ENCODE results near the gene NFIX. TPM values are rescaled to one million over a fixed set of nuclear protein-coding genes. Genes with fewer than 3 reads are reported as not detected.
"Not testable (repeated sequence)": the region's sequence is repeated elsewhere in the genome, so short reads cannot be mapped to it uniquely, and the experiment has no call there.

The NFIX gene
- total RNA-seq, 1 donor from 2014 or later, result 2.6 TPM

- no peak for ATAC-seq (ENCODE audit: low read depth)
- intact Hi-C loops (cut with micrococcal nuclease), result no loop called here
- Mint-ChIP-seq H3K27ac (peak overlapping the region; percentile 82), H3K4me3 (peak overlapping the region; percentile 86), H3K4me1 (peaks cover 47% of the 10 kb centered on the region), H3K27me3 (no peaks in the 10 kb centered on the region), H3K36me3 (ENCODE audit: low read depth) (peaks cover 89% of the 10 kb centered on the region), H3K9me3 (no peaks in the 10 kb centered on the region)
- ChIA-PET POLR2A (interaction anchor here (0.5 to 4.3 kb wide), 7 partner anchors 8 to 147 kb away, joined by 3 to 24 read pairs (median 7); partner anchors contain the start of genes CALR, FARSA, GADD45GIP1 and GCDH), CTCF (interaction anchor here (1.5 kb wide), 1 partner anchor 18 kb away, joined by 4 read pairs; no protein-coding TSS in a partner anchor)
- no peak for TF ChIP-seq CTCF (IDR thresholded peaks at IDR 0.05)
- no peak for DNase-seq
Observed at GRCh38 chr19:12946731-12947496, 48.4 kb upstream of the NFIX start.

GRCh38 chr19:12947702-12948611 lies 47.3 kb upstream of the NFIX start:
- ChIA-PET POLR2A (interaction anchor here (0.6 to 4.3 kb wide), 4 partner anchors 8 to 155 kb away, joined by 3 to 20 read pairs (median 4); partner anchors contain the start of genes CALR and FARSA), CTCF (interaction anchor here (1.1 kb wide), 1 partner anchor 113 kb away, joined by 3 read pairs; no protein-coding TSS in a partner anchor)
- TF ChIP-seq CTCF (IDR thresholded peaks at IDR 0.05), result no peak
- DNase-seq (no peak), ATAC-seq (ENCODE audit: low read depth) (no peak)
- H3K36me3 Mint-ChIP-seq (ENCODE audit: low read depth), result peaks cover 89% of the 10 kb centered on the region
- peak overlapping the region; percentile 41 for H3K27ac Mint-ChIP-seq
- intact Hi-C loops (cut with micrococcal nuclease), result no loop called here
- H3K4me1 Mint-ChIP-seq, result peaks cover 43% of the 10 kb centered on the region
- no peaks in the 10 kb centered on the region for H3K27me3 Mint-ChIP-seq
- no peak overlapping the region for H3K4me3 Mint-ChIP-seq
- no peaks in the 10 kb centered on the region for H3K9me3 Mint-ChIP-seq

GRCh38 chr19:12948612-12949362 lies 46.5 kb upstream of the NFIX start:
- DNase-seq, result no peak
- POLR2A ChIA-PET, result interaction anchor here (0.6 to 4.3 kb wide), 3 partner anchors 10 to 155 kb away, joined by 3 to 20 read pairs (median 4); partner anchors contain the start of genes CALR and FARSA
- Mint-ChIP-seq H3K36me3 (ENCODE audit: low read depth) (peaks cover 88% of the 10 kb centered on the region), H3K27me3 (no peaks in the 10 kb centered on the region), H3K4me1 (peaks cover 39% of the 10 kb centered on the region), H3K4me3 (no peak overlapping the region), H3K9me3 (no peaks in the 10 kb centered on the region), H3K27ac (no peak overlapping the region)
- intact Hi-C loops (cut with micrococcal nuclease), result no loop called here
- no peak for ATAC-seq (ENCODE audit: low read depth)
- no peak for TF ChIP-seq CTCF (IDR thresholded peaks at IDR 0.05)
- CTCF ChIA-PET, result interaction anchor here (1.1 to 1.7 kb wide), 2 partner anchors 17 to 112 kb away, joined by 3 to 4 read pairs; no protein-coding TSS in a partner anchor

GRCh38 chr19:12949363-12950283 lies 45.7 kb upstream of the NFIX start:
- no peak for ATAC-seq (ENCODE audit: low read depth)
- no peak for TF ChIP-seq CTCF (IDR thresholded peaks at IDR 0.05)
- DNase-seq, result no peak
- ChIA-PET POLR2A (interaction anchor here (1.3 to 4.3 kb wide), 3 partner anchors 11 to 59 kb away, joined by 3 to 20 read pairs (median 3); partner anchors contain the start of genes CALR, FARSA and GCDH), CTCF (interaction anchor here (1.7 kb wide), 1 partner anchor 16 kb away, joined by 4 read pairs; no protein-coding TSS in a partner anchor)
- intact Hi-C loops (cut with micrococcal nuclease), result no loop called here
- Mint-ChIP-seq H3K27ac (peak overlapping the region; percentile 59), H3K9me3 (no peaks in the 10 kb centered on the region), H3K27me3 (no peaks in the 10 kb centered on the region), H3K36me3 (ENCODE audit: low read depth) (peaks cover 89% of the 10 kb centered on the region), H3K4me1 (peaks cover 39% of the 10 kb centered on the region), H3K4me3 (no peak overlapping the region)

GRCh38 chr19:12952050-12952449 lies 43.2 kb upstream of the NFIX start:
- ATAC-seq (ENCODE audit: low read depth); DNase-seq; H3K27ac Mint-ChIP-seq; H3K27me3 Mint-ChIP-seq; H3K4me3 Mint-ChIP-seq; CTCF ChIA-PET; H3K9me3 Mint-ChIP-seq; intact Hi-C loops (cut with micrococcal nuclease): not testable (repeated sequence)
- Mint-ChIP-seq H3K36me3 (ENCODE audit: low read depth) (peaks cover 77% of the 10 kb centered on the region), H3K4me1 (peaks cover 36% of the 10 kb centered on the region)
- POLR2A ChIA-PET, result interaction anchor here (0.9 to 1.7 kb wide), 3 partner anchors 13 to 142 kb away, joined by 3 to 6 read pairs (median 4); partner anchors contain the start of gene FARSA

Measured in activated B cell treated with CpG ODN at 0.5 μM for 24 hours (primary cell).